Measurements from ENCODE around the gene TIAM2.

TIAM2 gene

DNA sequence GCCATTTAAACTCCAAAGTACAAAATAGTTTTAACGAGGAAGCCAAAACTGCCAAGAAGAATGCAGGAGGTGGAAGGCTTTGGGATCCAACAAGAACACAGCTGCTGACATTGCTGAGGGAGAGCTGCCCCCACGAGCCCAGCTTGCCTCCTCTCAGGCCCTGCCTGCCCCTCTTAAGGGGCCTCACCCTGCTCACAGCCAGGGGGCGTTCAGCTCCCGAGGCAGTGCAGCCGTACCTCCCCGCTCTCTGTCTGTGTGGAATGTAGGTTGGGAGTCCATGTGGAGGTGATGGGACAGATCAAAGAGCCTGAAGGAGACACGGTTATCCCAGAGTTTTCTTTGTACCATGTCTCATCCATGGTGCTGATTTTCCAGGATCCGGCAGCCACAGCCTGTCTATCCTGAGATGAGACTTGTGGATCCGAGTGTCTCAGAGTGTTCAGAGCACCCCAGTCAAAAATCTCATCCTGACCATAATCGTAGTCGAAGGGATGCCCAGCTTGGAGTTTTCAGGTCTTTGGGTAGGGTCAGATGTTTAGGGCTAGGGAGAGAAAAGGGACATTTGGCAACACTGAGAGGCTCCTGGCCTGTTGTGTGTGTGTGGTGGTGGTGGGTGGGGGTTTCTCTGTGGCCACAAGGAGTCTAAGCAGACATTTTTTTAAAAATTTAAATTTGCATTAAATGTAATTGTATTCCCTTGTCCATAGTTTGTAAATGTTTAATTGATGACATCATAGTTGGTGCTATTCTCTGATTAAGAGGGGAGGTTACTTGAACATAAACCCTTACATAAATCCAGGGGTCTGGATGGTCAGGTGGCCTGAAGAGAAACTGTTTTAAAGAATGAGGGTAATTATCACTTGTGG lies 157.3 kb downstream of the TIAM2 start:
- no peak overlapping the region for H3K27ac ChIP-seq (ENCODE audit: low read length)
- H3K4me1 ChIP-seq (ENCODE audit: low read length) = no peaks in the 10 kb centered on the region
- no peak for DNase-seq
- no peaks in the 10 kb centered on the region for H3K79me2 ChIP-seq (ENCODE audit: low read length)
- H3K9ac ChIP-seq (ENCODE audit: low read length) = no peak overlapping the region
- no peaks in the 10 kb centered on the region for H3F3A ChIP-seq (ENCODE audit: insufficient read depth, low read length)
- H3K36me3 ChIP-seq (replicated peaks; ENCODE audit: insufficient read depth, low read length) = no peaks in the 10 kb centered on the region
- no peaks in the 10 kb centered on the region for H3K9me3 ChIP-seq (replicated peaks; ENCODE audit: insufficient read depth, low read length)
- no peak overlapping the region for H3K4me3 ChIP-seq (ENCODE audit: low read length)
- H4K20me1 ChIP-seq (ENCODE audit: insufficient read depth, low read length) = no peaks in the 10 kb centered on the region
- H3K9me2 ChIP-seq (replicated peaks; ENCODE audit: insufficient read depth, low read length) = no peaks in the 10 kb centered on the region
- TF ChIP-seq EZH2 (optimal IDR thresholded peaks at IDR 0.05; ENCODE audit: low read depth, low read length) (no peak), CTCF (IDR thresholded peaks at IDR 0.05; ENCODE audit: low read length) (no peak), EZH2phosphoT487 (IDR thresholded peaks at IDR 0.05; ENCODE audit: low read length) (no peak)
- no peak overlapping the region for H2AFZ ChIP-seq (ENCODE audit: low read length)
- H3K27me3 ChIP-seq (replicated peaks; ENCODE audit: insufficient read depth, low read length) = no peaks in the 10 kb centered on the region
- no peak overlapping the region for H3K4me2 ChIP-seq (ENCODE audit: low read depth, low read length)

GRCh38 chr6:155154158-155154830 lies 159.2 kb downstream of the TIAM2 start:
- H4K20me1 ChIP-seq (ENCODE audit: insufficient read depth, low read length) = no peaks in the 10 kb centered on the region
- no peak overlapping the region for H3K27ac ChIP-seq (ENCODE audit: low read length)
- H3K79me2 ChIP-seq (ENCODE audit: low read length) = no peaks in the 10 kb centered on the region
- no peak overlapping the region for H3K4me2 ChIP-seq (ENCODE audit: low read depth, low read length)
- no peaks in the 10 kb centered on the region for H3K36me3 ChIP-seq (replicated peaks; ENCODE audit: insufficient read depth, low read length)
- no peak overlapping the region for H2AFZ ChIP-seq (ENCODE audit: low read length)
- no peaks in the 10 kb centered on the region for H3K9me3 ChIP-seq (replicated peaks; ENCODE audit: insufficient read depth, low read length)
- H3K27me3 ChIP-seq (replicated peaks; ENCODE audit: insufficient read depth, low read length) = no peaks in the 10 kb centered on the region
- H3K4me1 ChIP-seq (ENCODE audit: low read length) = no peaks in the 10 kb centered on the region
- no peaks in the 10 kb centered on the region for H3F3A ChIP-seq (ENCODE audit: insufficient read depth, low read length)
- DNase-seq = no peak
- no peaks in the 10 kb centered on the region for H3K9me2 ChIP-seq (replicated peaks; ENCODE audit: insufficient read depth, low read length)
- TF ChIP-seq EZH2 (optimal IDR thresholded peaks at IDR 0.05; ENCODE audit: low read depth, low read length) (no peak), CTCF (IDR thresholded peaks at IDR 0.05; ENCODE audit: low read length) (no peak)
- no peak overlapping the region for H3K9ac ChIP-seq (ENCODE audit: low read length)
- H3K4me3 ChIP-seq (ENCODE audit: low read length) = no peak overlapping the region

- Histone ChIP-seq H3K9me3 (replicated peaks; ENCODE audit: insufficient read depth, low read length) (no peaks in the 10 kb centered on the region), H3K9ac (ENCODE audit: low read length) (no peak overlapping the region), H3K9me2 (replicated peaks; ENCODE audit: insufficient read depth, low read length) (no peaks in the 10 kb centered on the region), H2AFZ (ENCODE audit: low read length) (no peak overlapping the region), H4K20me1 (ENCODE audit: insufficient read depth, low read length) (no peaks in the 10 kb centered on the region), H3K4me2 (ENCODE audit: low read depth, low read length) (no peak overlapping the region), H3K27ac (ENCODE audit: low read length) (no peak overlapping the region), H3K27me3 (replicated peaks; ENCODE audit: insufficient read depth, low read length) (no peaks in the 10 kb centered on the region), H3K36me3 (replicated peaks; ENCODE audit: insufficient read depth, low read length) (no peaks in the 10 kb centered on the region), H3F3A (ENCODE audit: insufficient read depth, low read length) (no peaks in the 10 kb centered on the region), H3K79me2 (ENCODE audit: low read length) (no peaks in the 10 kb centered on the region), H3K4me3 (ENCODE audit: low read length) (no peak overlapping the region), H3K4me1 (ENCODE audit: low read length) (no peaks in the 10 kb centered on the region)
- TF ChIP-seq EZH2phosphoT487 (IDR thresholded peaks at IDR 0.05; ENCODE audit: low read length) (no peak), CTCF (IDR thresholded peaks at IDR 0.05; ENCODE audit: low read length) (no peak), EZH2 (optimal IDR thresholded peaks at IDR 0.05; ENCODE audit: low read depth, low read length) (no peak)
- no peak for DNase-seq
Measured at GRCh38 chr6:155155787-155156447, 160.8 kb downstream of the TIAM2 start.

All from MM.1S (cell line).